ENCODE results near the gene SPTBN5.

- TF ChIP-seq CTCF (IDR thresholded peaks at IDR 0.05): no peak
- no peak for TF ChIP-seq POLR2A (IDR thresholded peaks at IDR 0.05)
Measured at GRCh38 chr15:41911691-41912345, 18.0 kb upstream of the SPTBN5 start.

Measured in testis (tissue), 2 donors.